ENCODE measurements around the gene ZNF487. TPM values are rescaled to one million over a fixed set of nuclear protein-coding genes. Genes with fewer than 3 reads are reported as not detected.
A peak's percentile ranks its signal among the peaks of the same experiment; 100 is the strongest.

The ZNF487 gene
- total RNA-seq, 1 experiment from 2014 or later, result 4.0 TPM

GRCh38 chr10:43396928-43397624 is 39.8 kb upstream of the ZNF487 start:
- TF ChIP-seq EGR1 (IDR thresholded peaks at IDR 0.05; ENCODE audit: low read depth) (no peak), MAX (IDR thresholded peaks at IDR 0.05) (peak; percentile 98), SP1 (IDR thresholded peaks at IDR 0.05; ENCODE audit: low read depth) (peak; percentile 75), YY1 (IDR thresholded peaks at IDR 0.05; ENCODE audit: extremely low read depth, insufficient replicate concordance, low read depth, low read length) (peak; percentile 79), ELF1 (IDR thresholded peaks at IDR 0.05; ENCODE audit: borderline replicate concordance, low read depth) (peak; percentile 72; the same call in 1 of the 2 replicates), POLR2AphosphoS5 (IDR thresholded peaks at IDR 0.05; ENCODE audit: low read depth, low read length) (peak; percentile 83), SIN3A (IDR thresholded peaks at IDR 0.05; ENCODE audit: low read depth) (peak; percentile 79), SRF (IDR thresholded peaks at IDR 0.05; ENCODE audit: low read depth) (no peak), REST (IDR thresholded peaks at IDR 0.05; ENCODE audit: low read depth) (no peak), CBX3 (IDR thresholded peaks at IDR 0.05; ENCODE audit: low read depth) (peak; percentile 75)
- Histone ChIP-seq H3K4me2 (ENCODE audit: low read length) (peak overlapping the region; percentile 92), H3K9ac (ENCODE audit: low read length) (peak overlapping the region; percentile 100), H2AFZ (ENCODE audit: low read depth, low read length, poor library complexity, severe bottlenecking) (no peak overlapping the region), H3K79me2 (ENCODE audit: insufficient read depth, low read length) (peaks cover 99% of the 10 kb centered on the region), H3K9me3 (ENCODE audit: control insufficient read depth in 1 of 2, insufficient read depth in 1 of 2, low read depth in 1 of 2, low read length in 2 of 2) (no peaks in the 10 kb centered on the region), H3K4me1 (ENCODE audit: control insufficient read depth in 1 of 2, insufficient read depth in 2 of 2, low read length in 2 of 2) (peaks cover 39 to 70% of the 10 kb centered on the region in 2 experiments), H3K27me3 (ENCODE audit: insufficient read depth, low read length) (no peaks in the 10 kb centered on the region), H4K20me1 (ENCODE audit: insufficient read depth) (peaks cover 49% of the 10 kb centered on the region; the same call in 1 of the 2 replicates), H3K9me2 (ENCODE audit: insufficient read depth) (no peaks in the 10 kb centered on the region), H3K36me3 (ENCODE audit: control insufficient read depth in 1 of 2, insufficient read depth in 2 of 2, low read length in 2 of 2) (peaks cover 24 to 51% of the 10 kb centered on the region in 2 experiments), H3K4me3 (replicated peaks in 1 of 2; ENCODE audit: low read depth in 1 of 2, low read length in 2 of 2) (peak overlapping the region; percentile 55 to 60), H3K27ac (ENCODE audit: low read depth, low read length) (peak overlapping the region; percentile 96)
- no TSS peak for BruUV-seq (replicated peaks)
- CTCF ChIA-PET, result no interaction called here
- DNase-seq (ENCODE audit: low read depth, low spot score) (peak; percentile 76), ATAC-seq (peak; percentile 78)
- intact Hi-C loops (cut with micrococcal nuclease), result loop anchor here (1.0 kb wide), 1 partner anchor 9 kb away; no protein-coding TSS in a partner anchor
- POLR2A ChIA-PET, result interaction anchor here (0.6 to 2.1 kb wide), 5 partner anchors 9 to 35 kb away, joined by 3 to 11 read pairs (median 4); partner anchors contain the start of gene HNRNPF
- RAD21 ChIA-PET (ENCODE audit: low non-redundant PET in 1 of 2, low total read pairs in 2 of 2, uncharacterized antibody in 2 of 2, unreplicated experiment in 2 of 2), result interaction anchor here in 1 of 2 experiments (0.6 kb wide), 2 partner anchors 13 to 175 kb away, joined by 3 to 4 read pairs; no protein-coding TSS in a partner anchor

All from HCT116 (cell line).